Fibroblast of skin of right biceps (primary cell): ENCODE results near the gene KCNJ1.

Experiments
- DNase-seq: peaks from one replicate; pipeline ENCODE4 v3.0.0-alpha.2; 2013

The KCNJ1 gene

GRCh38 chr11:128867277-128867676 is at the start of gene KCNJ1:
Gene KCNJ1, minus strand, starts transcription at chr11:128867296. Its CDS starts 27,053 bp downstream, at chr11:128840243.
- DNase-seq: no peak

- DNase-seq: no peak
Measured at GRCh38 chr11:128916681-128917080, 49.6 kb upstream of the KCNJ1 start.

DNA sequence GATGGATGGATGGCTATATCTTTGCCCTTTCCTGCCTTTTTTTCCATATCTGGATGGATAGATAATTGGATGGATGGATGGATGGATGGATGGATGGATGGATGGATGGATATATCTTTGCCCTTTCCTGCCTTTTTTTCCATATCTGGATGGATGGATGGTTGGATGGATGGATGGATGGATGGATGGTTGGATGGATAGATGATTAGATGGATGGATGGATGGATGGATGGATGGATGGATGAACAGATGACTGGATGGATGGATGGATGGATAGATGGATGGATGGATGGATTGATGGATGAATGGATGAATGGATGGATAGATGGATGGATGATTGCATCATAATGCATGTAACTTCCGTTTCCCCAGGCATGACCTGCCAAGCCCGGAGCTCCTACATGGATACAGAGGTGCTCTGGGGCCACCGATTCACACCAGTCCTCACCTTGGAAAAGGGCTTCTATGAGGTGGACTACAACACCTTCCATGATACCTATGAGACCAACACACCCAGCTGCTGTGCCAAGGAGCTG is 49.0 kb upstream of the KCNJ1 start:
- DNase-seq: no peak

- DNase-seq: no peak
Measured at GRCh38 chr11:128915149-128915521, 48.0 kb upstream of the KCNJ1 start.

GRCh38 chr11:128914216-128915148 is 47.4 kb upstream of the KCNJ1 start:
- no peak for DNase-seq

DNA sequence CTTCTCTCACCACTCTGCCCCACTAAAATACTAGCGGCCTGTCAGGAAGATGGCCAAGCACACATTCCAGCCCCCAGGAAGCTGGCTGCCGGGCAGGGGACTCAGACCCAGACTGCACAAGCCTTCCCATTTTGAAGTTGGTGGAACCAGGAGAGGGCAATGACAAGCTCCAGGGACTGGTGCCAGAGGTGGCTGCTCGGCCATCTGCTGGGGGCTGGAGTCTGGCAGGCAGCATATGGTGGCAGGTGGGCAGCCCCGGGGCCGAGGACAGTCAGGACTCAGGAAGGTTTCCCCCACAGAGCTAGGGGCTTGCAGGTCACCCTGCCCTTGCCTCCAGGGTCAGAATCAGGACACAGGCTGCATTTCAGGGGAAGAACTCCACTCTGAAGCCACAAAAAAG is 46.7 kb upstream of the KCNJ1 start:
- DNase-seq: no peak

GRCh38 chr11:128911701-128912100 is 44.6 kb upstream of the KCNJ1 start:
- DNase-seq: no peak

- no peak for DNase-seq
Measured at GRCh38 chr11:128911239-128911638, 44.1 kb upstream of the KCNJ1 start.

DNA sequence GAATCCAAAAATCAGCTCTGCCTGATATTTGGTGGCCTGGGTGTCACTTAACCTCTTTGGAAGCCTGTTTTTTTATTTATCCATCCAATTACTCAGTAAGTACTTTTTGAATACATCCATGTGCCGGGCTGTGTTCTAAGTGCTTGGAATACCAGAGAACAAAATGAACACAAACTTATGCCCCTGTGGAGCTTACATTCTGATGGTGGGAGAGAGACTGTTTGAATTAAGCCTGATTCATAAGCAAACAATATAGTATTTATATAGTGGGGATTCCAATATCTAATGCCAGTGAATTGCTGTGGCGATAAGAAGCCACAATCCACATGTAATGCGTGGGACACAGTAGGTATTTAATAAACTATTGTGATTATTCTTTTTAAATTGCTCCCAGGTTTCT is 43.5 kb upstream of the KCNJ1 start:
- DNase-seq: no peak

GRCh38 chr11:128909438-128910125 is 42.5 kb upstream of the KCNJ1 start:
- no peak for DNase-seq

DNA sequence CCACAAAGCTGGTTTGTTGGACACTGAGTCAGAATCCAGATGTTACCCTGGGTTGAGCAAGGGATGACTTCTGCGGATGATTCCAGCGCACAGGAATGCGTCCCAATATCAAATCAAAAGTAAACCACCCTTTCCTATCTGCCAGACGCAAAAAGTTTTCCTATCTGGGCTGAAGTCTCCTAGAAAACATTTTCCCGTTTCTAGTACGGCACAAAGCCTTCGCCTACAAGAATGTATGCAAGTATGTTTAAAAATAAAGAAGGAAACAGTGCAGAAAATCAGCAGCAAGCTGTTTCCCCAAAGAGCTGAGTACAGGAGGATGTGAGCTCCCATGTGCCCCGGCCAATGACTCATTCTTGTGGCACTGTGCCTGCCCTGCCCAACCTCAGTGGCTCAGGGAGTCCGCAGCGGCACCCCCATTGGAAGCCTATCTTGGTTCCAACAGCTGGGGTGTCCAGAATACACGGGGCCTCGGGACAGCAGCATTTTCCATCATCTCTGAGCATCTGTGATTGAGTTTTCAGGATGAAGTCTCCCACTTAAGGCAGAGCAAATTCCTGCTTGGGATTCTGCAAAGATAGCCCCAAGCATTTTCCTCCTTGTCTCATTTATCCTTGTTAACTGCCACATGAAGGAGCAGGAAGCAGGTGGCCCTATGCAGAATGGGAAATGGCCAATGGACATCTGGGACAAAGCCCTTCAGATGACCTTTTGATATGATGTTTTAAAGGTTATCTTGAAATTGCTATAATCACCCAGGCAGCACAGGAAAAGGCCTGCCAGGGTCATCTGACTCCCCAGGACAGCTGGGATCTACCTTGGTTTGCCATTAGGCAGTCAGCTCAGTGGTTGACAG is 41.5 kb upstream of the KCNJ1 start:
- DNase-seq: peak; percentile 66

GRCh38 chr11:128907585-128907984 is 40.5 kb upstream of the KCNJ1 start:
- no peak for DNase-seq

GRCh38 chr11:128906185-128907050 is 39.3 kb upstream of the KCNJ1 start:
- no peak for DNase-seq

DNA sequence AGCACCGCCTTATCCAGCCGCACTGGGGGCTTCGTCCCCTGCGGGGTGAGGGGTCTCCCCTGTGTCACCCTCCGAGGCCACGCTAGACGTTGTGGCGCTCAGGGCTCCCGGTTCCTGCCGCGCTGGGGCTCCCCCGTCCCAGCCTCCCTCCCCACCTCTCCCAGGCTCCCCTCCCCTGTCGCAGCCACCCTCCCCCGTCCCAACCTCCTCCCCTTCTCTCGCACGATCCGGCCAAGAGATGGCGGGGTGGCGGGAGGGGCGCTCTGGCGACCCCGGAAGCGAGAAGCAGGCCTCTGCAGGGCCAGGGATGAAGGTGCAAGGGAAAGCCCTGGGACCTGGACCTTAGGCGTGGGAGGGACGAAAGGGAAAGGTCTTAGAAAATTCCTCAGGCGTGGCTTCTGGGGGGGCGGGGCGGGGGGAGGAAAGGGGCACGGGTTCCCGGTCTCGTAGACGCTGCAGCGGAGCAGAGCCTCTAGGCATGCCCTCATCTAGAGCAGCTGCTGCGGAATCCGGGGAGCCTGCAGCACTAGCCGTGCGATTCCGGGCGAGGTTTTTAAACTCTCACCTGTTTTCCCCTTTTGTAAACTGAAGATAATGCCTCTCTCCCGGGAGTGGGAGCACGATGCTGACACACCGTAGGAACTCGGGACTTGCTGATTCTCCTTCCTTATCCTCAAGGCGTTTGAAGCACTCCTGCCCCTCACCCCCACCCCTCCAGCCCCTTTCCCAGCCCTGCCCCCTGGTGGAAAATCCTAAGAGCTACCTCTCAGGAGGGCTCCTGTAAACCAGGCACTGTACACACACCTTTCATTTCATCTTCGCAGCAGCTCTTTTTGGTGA is 38.5 kb upstream of the KCNJ1 start:
- peak; percentile 36 for DNase-seq

DNA sequence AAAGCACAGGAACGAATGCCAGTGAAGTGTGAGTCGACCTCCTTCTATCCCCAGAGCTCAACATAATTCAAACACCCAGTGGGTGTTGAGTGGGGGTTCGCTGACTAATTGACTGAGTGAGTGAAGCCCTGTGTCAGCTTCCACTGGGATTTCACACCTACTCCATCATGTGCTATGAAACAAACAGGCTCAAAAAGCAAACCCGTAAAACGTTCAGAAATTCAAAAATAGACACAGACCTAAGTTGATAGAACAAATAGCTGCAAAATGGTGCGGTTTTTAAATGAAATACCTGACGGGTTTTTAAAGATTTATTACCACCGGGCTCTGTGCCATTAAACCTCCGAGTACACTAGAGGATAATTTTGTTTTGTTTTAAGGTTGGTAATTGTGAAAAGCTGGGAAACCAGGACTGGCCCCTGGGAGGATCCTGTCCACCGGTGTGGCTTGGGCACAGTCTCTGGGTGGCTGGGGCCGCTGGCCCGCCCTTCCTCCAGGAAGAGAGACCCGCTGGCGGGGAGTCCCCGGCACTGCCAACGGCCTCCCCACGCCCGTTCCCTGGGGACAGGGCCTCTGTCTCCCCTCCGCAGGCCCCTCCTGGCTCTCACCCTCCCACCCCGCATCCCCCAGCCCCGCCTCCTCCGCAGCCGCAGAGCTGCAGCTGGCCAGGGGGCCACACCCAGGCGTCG is 37.7 kb upstream of the KCNJ1 start:
- DNase-seq: peak; percentile 91

DNA sequence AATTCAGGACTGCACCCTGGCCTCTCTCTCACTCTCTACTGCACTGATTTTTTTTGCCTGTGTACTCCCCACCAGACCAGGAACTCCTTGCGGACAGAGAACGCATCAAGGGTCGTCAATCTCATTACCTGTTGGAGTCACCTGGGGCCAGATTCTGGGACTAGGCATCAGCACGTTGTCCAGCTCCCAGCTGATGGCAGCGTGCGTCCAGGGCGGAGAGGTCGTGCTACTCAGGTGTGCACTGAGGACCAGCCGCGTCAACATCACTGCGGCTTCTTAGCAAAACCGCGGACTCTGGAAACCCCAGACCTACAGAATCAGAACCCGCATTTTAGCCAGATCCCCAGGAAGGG is 37.2 kb upstream of the KCNJ1 start:
- DNase-seq: no peak

DNA sequence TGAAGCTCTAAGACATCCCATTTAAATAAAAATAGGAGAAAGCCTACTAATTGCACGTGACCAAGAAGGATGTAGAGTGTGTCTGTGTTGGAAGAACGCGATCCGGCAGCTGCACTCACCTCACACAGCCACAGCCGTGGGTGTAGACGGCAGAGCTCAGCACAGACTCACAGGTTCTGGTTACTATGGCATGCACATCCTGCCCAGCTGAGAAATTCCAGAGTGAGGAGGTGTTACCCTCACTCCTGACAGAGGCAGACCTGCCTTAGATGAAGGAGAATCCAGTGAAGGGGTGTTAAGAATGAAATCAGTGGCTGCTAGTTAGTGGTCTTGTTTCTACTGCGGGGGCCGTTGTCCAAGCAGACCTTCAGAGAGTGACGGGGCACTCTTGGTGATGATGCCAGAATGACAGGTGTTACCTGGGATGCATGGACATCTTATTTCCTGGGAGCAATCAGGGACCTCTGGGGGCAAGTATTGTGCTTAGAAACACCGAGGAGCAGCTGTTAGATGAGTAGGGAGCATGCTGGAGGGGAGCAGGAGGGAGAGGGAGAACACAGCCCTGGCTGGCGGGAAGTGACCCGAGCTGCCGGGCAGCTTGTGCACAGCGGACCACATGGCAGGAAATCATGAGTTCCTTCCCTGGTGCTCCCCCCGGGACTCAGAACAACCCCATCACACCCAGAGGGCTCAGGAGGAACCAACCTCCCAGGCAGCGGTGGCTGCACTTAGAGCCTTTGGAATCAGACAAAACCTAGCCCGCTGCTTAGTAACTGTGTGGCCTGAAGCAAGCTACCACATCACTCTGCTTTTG is 36.4 kb upstream of the KCNJ1 start:
- peak; percentile 59 for DNase-seq

DNA sequence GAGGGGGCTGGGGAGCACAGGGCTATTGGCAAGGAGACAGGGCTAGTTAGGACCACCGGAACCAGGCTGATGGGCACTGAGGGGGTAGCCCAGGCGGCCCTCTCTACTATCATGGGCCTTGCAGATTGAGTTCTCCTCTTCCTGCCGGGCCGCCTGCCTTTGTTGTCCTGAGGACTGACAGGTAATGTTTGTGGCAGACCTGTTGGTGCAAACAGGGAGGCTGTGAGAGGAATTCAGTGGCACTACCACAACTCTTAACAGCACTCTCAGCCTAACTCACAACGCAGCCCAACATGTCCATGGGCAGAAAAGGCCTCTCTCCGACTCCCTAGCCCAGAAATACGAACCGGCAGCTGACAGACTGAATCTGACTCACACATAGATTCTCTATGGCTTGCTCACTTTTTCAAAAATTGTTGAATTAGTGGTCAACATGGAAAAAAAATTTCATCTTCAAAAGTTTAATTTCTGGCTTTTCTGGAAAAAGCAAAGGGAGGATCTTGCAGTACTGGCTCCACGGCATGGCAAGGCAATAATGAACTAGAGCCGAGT is 35.5 kb upstream of the KCNJ1 start:
- peak; percentile 81 for DNase-seq
